Skeletal muscle tissue (tissue), 4 donors: Measurements from ENCODE around the gene MAGED1. TPM values are rescaled to one million over a fixed set of nuclear protein-coding genes. Genes with fewer than 3 reads are reported as not detected.
A peak's percentile ranks its signal among the peaks of the same experiment; 100 is the strongest.
"Not testable (repeated sequence)": the region's sequence is repeated elsewhere in the genome, so short reads cannot be mapped to it uniquely, and the experiment has no call there.

ENCODE experiments used
- H3K27ac ChIP-seq: one replicate; pipeline ENCODE4 v1.7.0; 2013; ENCODE audit warnings: mild to moderate bottlenecking, low read depth, low read length, inconsistent platforms
- H3K27me3 ChIP-seq, 3 donors: one replicate each; pipeline ENCODE4 v1.7.0; 2013; ENCODE audit warnings: low read length in 3 of 3; ENCODE audit not compliant: control insufficient read depth in 3 of 3, insufficient read depth in 3 of 3
- H3K36me3 ChIP-seq, 3 donors: one replicate each; pipeline ENCODE4 v1.7.0; 2013; ENCODE audit warnings: low read length in 3 of 3; ENCODE audit not compliant: control insufficient read depth in 3 of 3, insufficient read depth in 3 of 3
- H3K4me1 ChIP-seq, 3 donors: one replicate each; pipeline ENCODE4 v1.7.0; 2013; ENCODE audit warnings: low read length in 3 of 3, mild to moderate bottlenecking in 3 of 3; ENCODE audit not compliant: control insufficient read depth in 3 of 3, insufficient read depth in 3 of 3
- H3K4me3 ChIP-seq, 3 donors: one replicate each; pipeline ENCODE4 v1.7.0; 2013; ENCODE audit warnings: low read length in 3 of 3
- H3K9ac ChIP-seq, 3 donors: one replicate each; pipeline ENCODE4 v1.7.0; 2013; ENCODE audit warnings: low read length in 3 of 3, mild to moderate bottlenecking in 3 of 3, moderate library complexity in 2 of 3, low read depth in 1 of 3
- H3K9me3 ChIP-seq, 3 donors: one replicate each; pipeline ENCODE4 v1.7.0; 2013; ENCODE audit warnings: low read length in 3 of 3; ENCODE audit not compliant: control insufficient read depth in 3 of 3
- total RNA-seq: library from RNA; depleted of rRNA; stranded (reverse); fragments of >200 nt; gene quantifications from one replicate; pipeline ENCODE4 v1.2.3, GENCODE V29; 2014
- donor health status: Osteomylitis.

Gene MAGED1
- total RNA-seq, 1 donor from 2014 or later, result 89.2 TPM

DNA sequence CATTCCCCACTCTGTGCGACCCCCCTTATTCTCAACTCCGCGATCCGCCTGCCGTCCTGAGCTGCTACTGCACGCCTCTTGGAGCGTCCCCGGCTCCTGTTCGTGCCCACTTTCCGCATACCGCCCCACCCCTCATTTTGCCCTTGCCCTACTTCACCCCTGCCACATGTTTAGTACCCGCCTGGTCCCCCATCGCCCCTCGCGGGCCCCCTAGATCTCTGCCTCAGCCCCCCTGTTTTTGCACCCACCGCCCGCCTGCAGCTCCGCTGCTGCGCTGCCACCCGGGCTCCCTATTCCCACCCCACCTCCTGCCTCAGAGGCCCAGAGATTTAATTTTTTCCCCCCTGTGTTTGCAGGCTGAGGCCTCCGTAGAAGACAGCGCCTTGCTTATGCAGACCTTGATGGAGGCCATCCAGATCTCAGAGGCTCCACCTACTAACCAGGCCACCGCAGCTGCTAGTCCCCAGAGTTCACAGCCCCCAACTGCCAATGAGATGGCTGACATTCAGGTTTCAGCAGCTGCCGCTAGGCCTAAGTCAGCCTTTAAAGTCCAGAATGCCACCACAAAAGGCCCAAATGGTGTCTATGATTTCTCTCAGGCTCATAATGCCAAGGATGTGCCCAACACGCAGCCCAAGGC lies 1.4 kb downstream of the MAGED1 start:
- Histone ChIP-seq H3K9me3 (no peaks in the 10 kb centered on the region), H3K36me3 (peaks cover 14 to 26% (median 16%) of the 10 kb centered on the region in 3 donors), H3K4me1 (peaks cover 4 to 16% (median 7%) of the 10 kb centered on the region in 3 donors), H3K4me3 (peak overlapping the region; percentile 76 to 77 (median 77)), H3K27ac (peak overlapping the region; percentile 69), H3K9ac (peak overlapping the region; percentile 57 to 78 (median 77)), H3K27me3 (no peaks in the 10 kb centered on the region)

GRCh38 chrX:51896626-51897025 lies 3.2 kb downstream of the MAGED1 start:
- Histone ChIP-seq H3K4me3 (no peak overlapping the region), H3K36me3 (peaks cover 18 to 36% (median 22%) of the 10 kb centered on the region in 3 donors), H3K27ac (no peak overlapping the region), H3K27me3 (no peaks in the 10 kb centered on the region), H3K9ac (no peak overlapping the region), H3K4me1 (peaks cover 4 to 16% (median 7%) of the 10 kb centered on the region in 3 donors), H3K9me3 (no peaks in the 10 kb centered on the region)

DNA sequence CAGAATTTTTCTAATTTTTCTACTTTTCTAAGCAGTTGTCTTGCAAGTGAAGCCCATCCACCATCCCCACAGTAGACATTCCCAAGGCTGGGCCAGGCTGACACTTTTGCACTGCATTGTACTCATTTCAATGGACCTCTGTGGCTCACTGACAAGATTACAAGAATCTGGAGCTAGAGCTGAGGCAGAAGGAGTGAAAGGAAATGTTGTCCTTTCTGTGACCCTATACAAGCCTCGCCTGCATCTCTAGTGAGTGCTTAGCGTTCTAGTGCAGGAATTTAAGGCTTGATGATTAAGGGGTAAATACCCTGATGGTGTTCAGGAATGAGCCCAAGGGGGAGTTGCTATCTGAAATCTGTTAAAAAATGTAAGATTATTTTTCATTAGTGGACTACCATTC lies 6.3 kb downstream of the MAGED1 start:
- H3K9ac ChIP-seq, result no peak overlapping the region
- no peaks in the 10 kb centered on the region for H3K27me3 ChIP-seq
- no peak overlapping the region for H3K4me3 ChIP-seq
- H3K4me1 ChIP-seq, result peaks cover 3 to 10% (median 4%) of the 10 kb centered on the region in 3 donors
- peaks cover 23 to 40% (median 27%) of the 10 kb centered on the region in 3 donors for H3K36me3 ChIP-seq
- no peaks in the 10 kb centered on the region for H3K9me3 ChIP-seq
- H3K27ac ChIP-seq, result no peak overlapping the region

GRCh38 chrX:51902510-51903050 lies 9.2 kb downstream of the MAGED1 start:
- H3K4me1 ChIP-seq, result no peaks in the 10 kb centered on the region
- H3K4me3 ChIP-seq, result no peak overlapping the region
- H3K27ac ChIP-seq, result no peak overlapping the region
- H3K36me3 ChIP-seq, result peaks cover 19 to 33% (median 21%) of the 10 kb centered on the region in 3 donors
- H3K27me3 ChIP-seq, result no peaks in the 10 kb centered on the region
- H3K9ac ChIP-seq, result no peak overlapping the region
- no peaks in the 10 kb centered on the region for H3K9me3 ChIP-seq

DNA sequence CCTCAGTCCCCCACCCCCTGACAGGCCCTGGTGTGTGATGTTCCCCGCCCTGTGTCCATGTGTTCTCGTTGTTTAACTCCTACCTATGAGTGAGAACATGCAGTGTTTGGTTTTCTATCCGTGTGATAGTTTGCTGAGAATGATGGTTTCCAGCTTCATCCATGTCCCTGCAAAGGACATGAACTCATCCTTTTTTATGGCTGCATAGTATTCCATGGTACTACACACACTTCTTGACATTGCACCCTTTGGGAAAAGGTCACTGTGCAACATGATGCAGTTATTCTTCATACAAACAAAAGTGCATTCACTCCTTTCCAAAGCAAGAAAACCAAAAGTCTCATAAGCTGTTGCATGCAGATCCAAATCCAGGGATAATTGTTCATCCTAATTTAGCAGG lies 11.7 kb downstream of the MAGED1 start:
- peaks cover 6 to 13% (median 10%) of the 10 kb centered on the region in 3 donors for H3K36me3 ChIP-seq
- not testable (repeated sequence) for H3K27me3 ChIP-seq, H3K9me3 ChIP-seq, H3K4me3 ChIP-seq, H3K4me1 ChIP-seq, H3K9ac ChIP-seq, H3K27ac ChIP-seq

- Histone ChIP-seq H3K4me3 (no peak overlapping the region), H3K4me1 (no peaks in the 10 kb centered on the region), H3K36me3 (peaks cover 5 to 11% (median 10%) of the 10 kb centered on the region in 3 donors), H3K9me3 (no peaks in the 10 kb centered on the region), H3K9ac (no peak overlapping the region), H3K27me3 (no peaks in the 10 kb centered on the region), H3K27ac (no peak overlapping the region)
Measured at GRCh38 chrX:51905711-51906110, 12.3 kb downstream of the MAGED1 start.

DNA sequence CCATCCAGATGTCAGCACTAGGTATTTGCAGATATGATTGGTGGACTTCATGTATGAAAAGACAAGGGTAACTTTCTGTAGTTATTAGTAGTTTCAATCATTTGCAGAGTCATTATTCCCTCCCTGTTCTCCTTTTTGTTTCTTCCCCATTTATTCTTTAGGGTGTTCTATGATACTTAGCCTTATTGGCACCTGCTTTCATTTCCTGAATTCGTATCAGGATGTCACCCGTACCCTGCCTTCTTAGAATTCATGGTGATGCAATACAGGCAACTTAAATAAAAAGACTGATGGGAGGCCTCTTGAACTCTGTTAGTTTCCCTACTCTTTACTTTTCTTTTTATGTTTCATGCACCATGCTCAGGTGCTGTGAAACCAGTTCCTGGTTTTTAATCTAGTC lies 24.2 kb downstream of the MAGED1 start:
- Histone ChIP-seq H3K4me3 (no peak overlapping the region), H3K27ac (no peak overlapping the region), H3K4me1 (no peaks in the 10 kb centered on the region), H3K27me3 (peaks cover 0 to 4% (median 0%) of the 10 kb centered on the region in 3 donors), H3K36me3 (no peaks in the 10 kb centered on the region), H3K9me3 (no peaks in the 10 kb centered on the region), H3K9ac (no peak overlapping the region)

DNA sequence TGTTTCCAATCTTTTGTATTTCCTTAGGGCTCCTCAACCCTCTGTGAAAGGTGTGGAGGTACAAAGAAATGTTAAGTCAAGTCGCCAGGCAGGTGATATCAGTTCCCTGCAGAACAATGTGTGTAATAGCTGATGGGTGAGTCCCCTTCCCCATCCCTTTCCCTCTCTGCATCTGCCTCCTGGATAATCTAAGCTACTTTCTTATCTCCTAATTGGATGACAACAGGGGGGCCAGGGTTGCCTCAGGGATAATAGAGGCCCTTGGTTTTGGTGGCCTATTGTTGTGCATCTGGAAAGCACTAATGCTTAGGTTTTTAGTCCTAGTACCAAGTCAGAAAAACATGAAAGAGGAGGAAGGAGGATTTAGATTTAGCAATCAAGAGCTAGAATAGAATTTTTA lies 29.1 kb downstream of the MAGED1 start:
- no peak overlapping the region for H3K27ac ChIP-seq
- no peak overlapping the region for H3K9ac ChIP-seq
- no peak overlapping the region for H3K4me3 ChIP-seq
- peaks cover 0 to 3% (median 0%) of the 10 kb centered on the region in 3 donors for H3K9me3 ChIP-seq
- H3K4me1 ChIP-seq, result no peaks in the 10 kb centered on the region
- H3K36me3 ChIP-seq, result no peaks in the 10 kb centered on the region
- peaks cover 0 to 2% (median 0%) of the 10 kb centered on the region in 3 donors for H3K27me3 ChIP-seq

DNA sequence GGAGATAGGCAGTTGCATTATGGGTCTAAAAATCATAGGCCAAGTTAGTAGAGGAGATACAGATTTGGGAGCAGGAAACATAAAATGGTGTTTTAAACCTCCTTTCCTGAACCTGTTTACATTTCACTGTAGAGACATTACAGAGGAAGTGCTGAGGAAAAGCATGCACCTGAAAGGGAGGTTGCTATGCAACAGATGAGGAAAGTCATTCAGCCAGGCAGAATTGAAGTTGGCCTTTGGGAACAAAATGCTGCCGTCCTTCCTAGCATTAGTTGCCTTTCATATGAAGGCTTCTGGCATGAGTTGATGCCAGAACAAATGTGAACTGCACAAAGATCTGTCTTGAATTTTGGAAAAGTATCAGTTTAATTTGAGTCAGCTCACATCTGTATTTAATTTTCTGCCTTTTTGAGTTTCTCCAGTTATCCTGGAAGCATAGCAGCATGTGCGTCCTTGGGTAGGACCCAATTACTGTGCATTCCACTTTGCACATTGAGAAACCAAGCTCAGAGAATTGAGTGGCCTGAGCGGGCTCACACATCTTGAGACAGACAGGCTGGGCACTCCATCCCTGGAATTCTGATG lies 38.2 kb downstream of the MAGED1 start:
- Histone ChIP-seq H3K27ac (no peak overlapping the region), H3K36me3 (no peaks in the 10 kb centered on the region), H3K9me3 (peaks cover 0 to 3% (median 0%) of the 10 kb centered on the region in 3 donors), H3K4me1 (no peaks in the 10 kb centered on the region), H3K9ac (no peak overlapping the region), H3K27me3 (peaks cover 0 to 5% (median 0%) of the 10 kb centered on the region in 3 donors), H3K4me3 (no peak overlapping the region)
